K562 (cell line): ENCODE data around the gene APC2. TPM values are rescaled to one million over a fixed set of nuclear protein-coding genes. Genes with fewer than 3 reads are reported as not detected.
A peak's percentile ranks its signal among the peaks of the same experiment; 100 is the strongest.
"Not testable (repeated sequence)": the region's sequence is repeated elsewhere in the genome, so short reads cannot be mapped to it uniquely, and the experiment has no call there.

Experiments
- ATAC-seq: fragments of 200-7000 bp; cut with Tn5 transposase; 3 replicates; pipeline ENCODE4 v1.9.1; 2020; ENCODE audit warnings: moderate library complexity
- BruUV-seq: library from RNA; stranded (reverse); fragments of 400-500 nt; replicated peaks from 2 replicates; lab custom pipeline; 2021; lab: Mats Ljungman, UMichigan
- CTCF ChIA-PET: fragments of 300-600 bp; formaldehyde crosslinking; extraction: SDS; loops from one replicate; lab custom pipeline; 2021; ENCODE audit warnings: low intra/inter-chr PET ratio; lab: Yijun Ruan, JAX
- POLR2A ChIA-PET: fragments of 300-600, 350-650 bp; sonication (Branson Sonifier 250); formaldehyde crosslinking; extraction: SDS; loops from one replicate; lab custom pipeline; 2021; ENCODE audit warnings: antibody characterized with exemption, inconsistent platforms; lab: Yijun Ruan, JAX
- DNase-seq, 4 experiments: peaks; one replicate each; pipeline versions ENCODE4 v3.0.0 to v3.0.0-alpha.2; 2011 to 2018; ENCODE audit warnings: low spot score in 3 of 4, mixed read lengths in 3 of 4; ENCODE audit errors: extremely low read depth in 1 of 4
- FAIRE-seq: peaks from 2 replicates; lab custom pipeline; 2011; peaks lifted over from hg19 to GRCh38; lab: Jason Lieb, UNC
- H2AFZ ChIP-seq: 2 replicates; pipeline ENCODE4 v1.6.0; 2011; ENCODE audit warnings: low read depth, low read length, control low read depth, inconsistent platforms
- H3K27ac ChIP-seq: fragments of 200-600 bp; 3 replicates; pipeline ENCODE4 v1.8.0; 2011; ENCODE audit warnings: low read depth, mild to moderate bottlenecking, control low read depth, inconsistent platforms, low read length, moderate library complexity, mixed read lengths; ENCODE audit errors: extremely low read depth
- H3K27me3 ChIP-seq, 2 experiments: fragments of 300-600 bp in 1 of 2; 2 replicates in 1 of 2; 3 replicates in 1 of 2; pipeline versions ENCODE4 v1.6.0 to v1.8.0; 2011; ENCODE audit warnings: inconsistent platforms in 2 of 2, low read length in 2 of 2, mild to moderate bottlenecking in 1 of 2, mixed read lengths in 1 of 2, moderate library complexity in 1 of 2; ENCODE audit not compliant: control insufficient read depth in 2 of 2, insufficient read depth in 2 of 2
- H3K36me3 ChIP-seq: fragments of 300-600 bp; 3 replicates; pipeline ENCODE4 v1.8.0; 2011; ENCODE audit warnings: mild to moderate bottlenecking, low read length, inconsistent platforms; ENCODE audit not compliant: control insufficient read depth, insufficient read depth
- H3K4me1 ChIP-seq, 2 experiments: fragments of 200-600 bp in 1 of 2; replicated peaks in 1 of 2; 2 replicates in 1 of 2; 3 replicates in 1 of 2; pipeline versions ENCODE4 v1.5.1 to v1.8.0; 2011; ENCODE audit warnings: inconsistent platforms in 2 of 2, low read length in 2 of 2, mild to moderate bottlenecking in 1 of 2, mixed read lengths in 1 of 2, moderate library complexity in 1 of 2; ENCODE audit not compliant: control insufficient read depth in 2 of 2, insufficient read depth in 2 of 2
- H3K4me2 ChIP-seq: 2 replicates; pipeline ENCODE4 v1.6.1; 2011; ENCODE audit warnings: low read length, control low read depth, inconsistent platforms, mixed read lengths; ENCODE audit not compliant: insufficient read depth
- H3K4me3 ChIP-seq: fragments of 200-600 bp; sonication (generic), shearing (Covaris generic); 2 replicates; pipeline ENCODE4 v1.5.1; 2016; ENCODE audit warnings: control low read depth, inconsistent platforms
- H3K79me2 ChIP-seq: fragments of 200-600 bp; 3 replicates; pipeline ENCODE4 v1.8.0; 2011; ENCODE audit warnings: low read length, inconsistent platforms; ENCODE audit not compliant: control insufficient read depth, insufficient read depth
- H3K9ac ChIP-seq, 2 experiments: 2 replicates each; pipeline versions ENCODE4 v1.6.0 to v1.6.1; 2011; ENCODE audit warnings: low read depth in 2 of 2, low read length in 2 of 2, control low read depth in 1 of 2, inconsistent platforms in 1 of 2, mild to moderate bottlenecking in 1 of 2, mixed read lengths in 1 of 2; ENCODE audit not compliant: insufficient read depth in 1 of 2
- H3K9me1 ChIP-seq: one replicate; pipeline ENCODE4 v1.6.0; 2011; ENCODE audit warnings: inconsistent platforms, mild to moderate bottlenecking, low read length, moderate library complexity; ENCODE audit not compliant: control insufficient read depth, insufficient read depth
- H3K9me3 ChIP-seq: replicated peaks from 2 replicates; pipeline ENCODE4 v1.5.1; 2011; ENCODE audit warnings: low read depth, low read length, inconsistent platforms; ENCODE audit not compliant: control insufficient read depth, insufficient read depth
- H4K20me1 ChIP-seq: replicated peaks from 2 replicates; pipeline ENCODE4 v1.6.1; 2011; ENCODE audit warnings: low read length, inconsistent platforms, mixed read lengths; ENCODE audit not compliant: control insufficient read depth, insufficient read depth
- BDP1 ChIP-seq: IDR thresholded peaks from 3 replicates; pipeline ENCODE4 v1.6.1; 2011; ENCODE audit not compliant: insufficient read length, insufficient read depth
- HSF4 ChIP-seq: fragments of 250-450 bp; sonication (Bioruptor Pico); IDR thresholded peaks from 2 replicates; pipeline ENCODE4 v2.1.2; 2022; ENCODE audit warnings: mild to moderate bottlenecking, moderate library complexity, borderline replicate concordance
- POLR2G ChIP-seq: fragments of 200-400 bp; formaldehyde crosslinking; IDR thresholded peaks from 2 replicates; pipeline ENCODE4 v1.6.1; 2017; ENCODE audit warnings: low read depth, mild to moderate bottlenecking, antibody characterized with exemption, low read length, moderate library complexity
- RBM22 ChIP-seq: fragments of 200-400 bp; formaldehyde crosslinking; IDR thresholded peaks from 2 replicates; pipeline ENCODE4 v1.6.1; 2018; ENCODE audit warnings: low read length, low read depth; ENCODE audit not compliant: poor library complexity, severe bottlenecking
- WGBS: fragments of 100-300 bp; shearing (Covaris generic); methylation state at CpG from one replicate; pipeline ENCODE4 v1.1.6; 2016; ENCODE audit warnings: low coverage, mixed read lengths; ENCODE audit not compliant: insufficient coverage; ENCODE audit errors: missing lambda C conversion rate; 5-methylcytosine and 5-hydroxymethylcytosine counted together
- in situ Hi-C: fragments of 300-500 bp; cut with MboI; formaldehyde crosslinking; loops from 4 replicates; pipeline ENCODE4 v1.15.0; 2018; ENCODE audit warnings: inconsistent platforms, mixed read lengths
- intact Hi-C: fragments of 100-400 bp; cut with micrococcal nuclease; formaldehyde crosslinking; loops from 2 replicates; pipeline ENCODE4 v1.14.2; 2022
- polyA plus RNA-seq, 8 experiments: library from polyadenylated mRNA; depleted of rRNA in 4 of 8; stranded (reverse) in 5 of 8; unstranded in 3 of 8; fragments of >200 nt; fragmentation: Nextera tagmentation in 2 of 8; fragmentation: Illumina TruSeq in 1 of 8; extraction: Ambion mirVana in 2 of 8; extraction: Trizol in 1 of 8; gene quantifications; 2 replicates each; pipeline versions ENCODE4 v1.2.1 to v1.2.3, GENCODE V29; 2011 to 2014; ENCODE audit warnings: inconsistent platforms in 1 of 8, missing spikeins in 1 of 8
- total RNA-seq, 7 experiments: library from RNA; depleted of rRNA in 6 of 7; stranded (reverse); fragments of >200 nt in 6 of 7; fragmentation: Illumina TruSeq in 2 of 7; extraction: Trizol in 2 of 7; gene quantifications; 2 replicates each; pipeline versions ENCODE4 v1.2.1 to v1.2.3, GENCODE V29; 2011 to 2021; ENCODE audit warnings: low replicate concordance in 1 of 7

Gene APC2
- total and polyA plus RNA-seq, 9 of the 15 experiments (the other 6 are each of a cell fraction or from before 2014, with no cell fraction given) = 0.01 to 0.40 (median 0.05) TPM; not detected in 3

GRCh38 chr19:1418951-1419738 is 30.8 kb upstream of the APC2 start:
- Histone ChIP-seq H3K9ac (no peak overlapping the region), H3K4me2 (no peak overlapping the region), H3K27ac (no peak overlapping the region), H3K9me3 (no peaks in the 10 kb centered on the region), H4K20me1 (peaks cover 56% of the 10 kb centered on the region), H2AFZ (no peak overlapping the region), H3K4me1 (peaks cover 21 to 58% of the 10 kb centered on the region in 2 experiments), H3K27me3 (no peaks in the 10 kb centered on the region), H3K4me3 (no peak overlapping the region), H3K9me1 (peaks cover 22% of the 10 kb centered on the region), H3K79me2 (peaks cover 89% of the 10 kb centered on the region), H3K36me3 (peaks cover 91% of the 10 kb centered on the region)
- DNase-seq (no peak), FAIRE-seq (no peak), ATAC-seq (no peak)
- in situ Hi-C loops (no loop called here), intact Hi-C loops (no loop called here)
- no TSS peak for BruUV-seq
- ChIA-PET POLR2A (interaction anchor here (1.0 to 7.4 kb wide), 2 partner anchors 14 to 25 kb away, joined by 4 to 52 read pairs; no protein-coding TSS in a partner anchor), CTCF (no interaction called here)
- 94% methylated on average over 21 of the region's 21 CpGs for WGBS
- TF ChIP-seq POLR2G = 0 out of 2 replicates have a peak, but pooled peaks have one; percentile 38
- no peak for TF ChIP-seq BDP1
- no peak for TF ChIP-seq HSF4

- H4K20me1 ChIP-seq = peaks cover 53% of the 10 kb centered on the region
- peaks cover 90% of the 10 kb centered on the region for H3K79me2 ChIP-seq
- in situ Hi-C loops = not testable (repeated sequence)
- peak; percentile 67 for TF ChIP-seq RBM22
- peak; percentile 60 for TF ChIP-seq POLR2G
- TF ChIP-seq, all 486 proteins: peak for 2; not testable (repeated sequence) for 484
- Histone ChIP-seq H3K4me1 (peaks cover 17 to 60% of the 10 kb centered on the region in 2 experiments), H3K9me1 (peaks cover 22% of the 10 kb centered on the region), H3K36me3 (peaks cover 94% of the 10 kb centered on the region)
- H3K4me2 ChIP-seq, H3K9ac ChIP-seq, BruUV-seq, H2AFZ ChIP-seq, FAIRE-seq, DNase-seq, ATAC-seq, intact Hi-C loops, H3K27me3 ChIP-seq, H3K27ac ChIP-seq, H3K4me3 ChIP-seq, H3K9me3 ChIP-seq, CTCF ChIA-PET: not testable (repeated sequence)
- 93% methylated on average over 3 of the region's 43 CpGs for WGBS
- POLR2A ChIA-PET = interaction anchor here (0.6 kb wide), 1 partner anchor 50 kb away, joined by 3 read pairs; no protein-coding TSS in a partner anchor
Measured at GRCh38 chr19:1420085-1420484, 29.8 kb upstream of the APC2 start.
